ENCODE results near the gene MEF2C. TPM values are rescaled to one million over a fixed set of nuclear protein-coding genes. Genes with fewer than 3 reads are reported as not detected.

MEF2C gene
- total RNA-seq, 3 donors from 2014 or later: 0.76 to 3.1 (median 1.4) TPM

GRCh38 chr5:88837222-88837621, 45.8 kb downstream of the MEF2C start:
- Mint-ChIP-seq H3K4me1 (ENCODE audit: low read depth) (peaks cover 6% of the 10 kb centered on the region), H3K4me3 (no peak overlapping the region), H3K36me3 (ENCODE audit: insufficient read depth) (no peaks in the 10 kb centered on the region), H3K9me3 (no peaks in the 10 kb centered on the region), H3K27me3 (ENCODE audit: low read depth) (peaks cover 4% of the 10 kb centered on the region)
- DNase-seq (no peak), ATAC-seq (no peak)

GRCh38 chr5:88836195-88836838, 46.7 kb downstream of the MEF2C start:
- no peak overlapping the region for H3K4me3 Mint-ChIP-seq
- DNase-seq: no peak
- no peaks in the 10 kb centered on the region for H3K36me3 Mint-ChIP-seq (ENCODE audit: insufficient read depth)
- H3K4me1 Mint-ChIP-seq (ENCODE audit: low read depth): peaks cover 6% of the 10 kb centered on the region
- no peak for ATAC-seq
- H3K9me3 Mint-ChIP-seq: no peaks in the 10 kb centered on the region
- H3K27me3 Mint-ChIP-seq (ENCODE audit: low read depth): peaks cover 7% of the 10 kb centered on the region

GRCh38 chr5:88834499-88834898, 48.5 kb downstream of the MEF2C start:
- Mint-ChIP-seq H3K4me3 (no peak overlapping the region), H3K9me3 (no peaks in the 10 kb centered on the region), H3K27me3 (ENCODE audit: low read depth) (peaks cover 9% of the 10 kb centered on the region), H3K36me3 (ENCODE audit: insufficient read depth) (no peaks in the 10 kb centered on the region), H3K4me1 (ENCODE audit: low read depth) (peaks cover 13% of the 10 kb centered on the region)
- DNase-seq: no peak
- no peak for ATAC-seq

- Mint-ChIP-seq H3K36me3 (ENCODE audit: insufficient read depth) (no peaks in the 10 kb centered on the region), H3K27me3 (ENCODE audit: low read depth) (peaks cover 9% of the 10 kb centered on the region), H3K9me3 (no peaks in the 10 kb centered on the region), H3K4me1 (ENCODE audit: low read depth) (peaks cover 17% of the 10 kb centered on the region), H3K4me3 (no peak overlapping the region)
- ATAC-seq (no peak), DNase-seq (no peak)
Observed at GRCh38 chr5:88834131-88834462, 48.9 kb downstream of the MEF2C start.

- Mint-ChIP-seq H3K36me3 (ENCODE audit: insufficient read depth) (no peaks in the 10 kb centered on the region), H3K4me3 (no peak overlapping the region), H3K27me3 (ENCODE audit: low read depth) (peaks cover 9% of the 10 kb centered on the region), H3K4me1 (ENCODE audit: low read depth) (peaks cover 21% of the 10 kb centered on the region), H3K9me3 (no peaks in the 10 kb centered on the region)
- ATAC-seq (peak; percentile 96), DNase-seq (peak; percentile 18)
Observed at GRCh38 chr5:88833371-88834130, 49.4 kb downstream of the MEF2C start.

- Mint-ChIP-seq H3K9me3 (no peaks in the 10 kb centered on the region), H3K27me3 (ENCODE audit: low read depth) (peaks cover 9% of the 10 kb centered on the region), H3K4me3 (no peak overlapping the region), H3K4me1 (ENCODE audit: low read depth) (peaks cover 38% of the 10 kb centered on the region), H3K36me3 (ENCODE audit: insufficient read depth) (no peaks in the 10 kb centered on the region)
- DNase-seq (no peak), ATAC-seq (no peak)
Observed at GRCh38 chr5:88831816-88832215, 51.2 kb downstream of the MEF2C start.

GRCh38 chr5:88830567-88830966, 52.4 kb downstream of the MEF2C start:
- DNase-seq (no peak), ATAC-seq (no peak)
- H3K27me3 Mint-ChIP-seq (ENCODE audit: low read depth): peaks cover 9% of the 10 kb centered on the region
- no peaks in the 10 kb centered on the region for H3K9me3 Mint-ChIP-seq
- no peaks in the 10 kb centered on the region for H3K36me3 Mint-ChIP-seq (ENCODE audit: insufficient read depth)
- H3K4me1 Mint-ChIP-seq (ENCODE audit: low read depth): peaks cover 45% of the 10 kb centered on the region
- no peak overlapping the region for H3K4me3 Mint-ChIP-seq

- peaks cover 46% of the 10 kb centered on the region for H3K4me1 Mint-ChIP-seq (ENCODE audit: low read depth)
- ATAC-seq: no peak
Observed at GRCh38 chr5:88829775-88830174, 53.2 kb downstream of the MEF2C start.

GRCh38 chr5:88829054-88829453, 53.9 kb downstream of the MEF2C start:
- Mint-ChIP-seq H3K9me3 (no peaks in the 10 kb centered on the region), H3K36me3 (ENCODE audit: insufficient read depth) (no peaks in the 10 kb centered on the region), H3K4me3 (no peak overlapping the region), H3K27me3 (ENCODE audit: low read depth) (peaks cover 8% of the 10 kb centered on the region), H3K4me1 (ENCODE audit: low read depth) (peaks cover 43% of the 10 kb centered on the region)
- ATAC-seq: no peak
- no peak for DNase-seq

More at GRCh38 chr5:88829775-88830174, 53.2 kb downstream of the MEF2C start:
- Mint-ChIP-seq H3K27me3 (ENCODE audit: low read depth) (peaks cover 13% of the 10 kb centered on the region), H3K36me3 (ENCODE audit: insufficient read depth) (no peaks in the 10 kb centered on the region), H3K9me3 (no peaks in the 10 kb centered on the region), H3K4me3 (no peak overlapping the region)
- no peak for DNase-seq

- H3K27me3 Mint-ChIP-seq (ENCODE audit: low read depth): peaks cover 8% of the 10 kb centered on the region
- ATAC-seq: peak; percentile 83 to 87
- H3K4me1 Mint-ChIP-seq (ENCODE audit: low read depth): peaks cover 40% of the 10 kb centered on the region
- H3K9me3 Mint-ChIP-seq: no peaks in the 10 kb centered on the region
- no peak overlapping the region for H3K4me3 Mint-ChIP-seq
- no peaks in the 10 kb centered on the region for H3K36me3 Mint-ChIP-seq (ENCODE audit: insufficient read depth)
- DNase-seq: no peak
Observed at GRCh38 chr5:88827997-88828396, 55.0 kb downstream of the MEF2C start.

GRCh38 chr5:88826646-88827585, 56.1 kb downstream of the MEF2C start:
- Mint-ChIP-seq H3K27me3 (ENCODE audit: low read depth) (peaks cover 8% of the 10 kb centered on the region), H3K4me3 (no peak overlapping the region), H3K9me3 (no peaks in the 10 kb centered on the region), H3K4me1 (ENCODE audit: low read depth) (peaks cover 40% of the 10 kb centered on the region), H3K36me3 (ENCODE audit: insufficient read depth) (no peaks in the 10 kb centered on the region)
- DNase-seq (no peak), ATAC-seq (peak in 1 of 2 donors; percentile 24)

GRCh38 chr5:88825584-88826315, 57.2 kb downstream of the MEF2C start:
- DNase-seq (no peak), ATAC-seq (no peak)
- H3K36me3 Mint-ChIP-seq (ENCODE audit: insufficient read depth): no peaks in the 10 kb centered on the region
- peaks cover 40% of the 10 kb centered on the region for H3K4me1 Mint-ChIP-seq (ENCODE audit: low read depth)
- no peaks in the 10 kb centered on the region for H3K9me3 Mint-ChIP-seq
- H3K27me3 Mint-ChIP-seq (ENCODE audit: low read depth): peaks cover 6% of the 10 kb centered on the region
- no peak overlapping the region for H3K4me3 Mint-ChIP-seq

GRCh38 chr5:88824892-88825583, 57.9 kb downstream of the MEF2C start:
- H3K9me3 Mint-ChIP-seq: no peaks in the 10 kb centered on the region
- peaks cover 37% of the 10 kb centered on the region for H3K4me1 Mint-ChIP-seq (ENCODE audit: low read depth)
- no peak overlapping the region for H3K4me3 Mint-ChIP-seq
- H3K36me3 Mint-ChIP-seq (ENCODE audit: insufficient read depth): no peaks in the 10 kb centered on the region
- peaks cover 4% of the 10 kb centered on the region for H3K27me3 Mint-ChIP-seq (ENCODE audit: low read depth)
- no peak for ATAC-seq
- DNase-seq: no peak
